Activated T-cell treated with anti-CD3 and anti-CD28 coated beads, Interleukin-2, amount 50 U/mL, for 24 hours (primary cell): ENCODE measurements around the gene TTC8.
A peak's percentile ranks its signal among the peaks of the same experiment; 100 is the strongest.
"Not testable (repeated sequence)": the region's sequence is repeated elsewhere in the genome, so short reads cannot be mapped to it uniquely, and the experiment has no call there.

Source experiments
- DNase-seq: peaks from one replicate; pipeline ENCODE4 v3.0.0-alpha.2; 2020
- H3K27ac Mint-ChIP-seq: 2 replicates; pipeline ENCODE4 v1.8.0; 2020; ENCODE audit warnings: mild to moderate bottlenecking, mixed read lengths
- H3K27me3 Mint-ChIP-seq: 2 replicates; pipeline ENCODE4 v1.8.0; 2020; ENCODE audit warnings: mixed read lengths
- H3K36me3 Mint-ChIP-seq: 2 replicates; pipeline ENCODE4 v1.8.0; 2020; ENCODE audit warnings: low read depth, mixed read lengths
- H3K4me1 Mint-ChIP-seq: 2 replicates; pipeline ENCODE4 v1.8.0; 2020; ENCODE audit warnings: low read depth, mixed read lengths
- H3K4me3 Mint-ChIP-seq: 2 replicates; pipeline ENCODE4 v1.8.0; 2020; ENCODE audit warnings: mild to moderate bottlenecking, moderate library complexity, mixed read lengths
- H3K9me3 Mint-ChIP-seq: 2 replicates; pipeline ENCODE4 v1.8.0; 2020; ENCODE audit warnings: mixed read lengths

The TTC8 gene

DNA sequence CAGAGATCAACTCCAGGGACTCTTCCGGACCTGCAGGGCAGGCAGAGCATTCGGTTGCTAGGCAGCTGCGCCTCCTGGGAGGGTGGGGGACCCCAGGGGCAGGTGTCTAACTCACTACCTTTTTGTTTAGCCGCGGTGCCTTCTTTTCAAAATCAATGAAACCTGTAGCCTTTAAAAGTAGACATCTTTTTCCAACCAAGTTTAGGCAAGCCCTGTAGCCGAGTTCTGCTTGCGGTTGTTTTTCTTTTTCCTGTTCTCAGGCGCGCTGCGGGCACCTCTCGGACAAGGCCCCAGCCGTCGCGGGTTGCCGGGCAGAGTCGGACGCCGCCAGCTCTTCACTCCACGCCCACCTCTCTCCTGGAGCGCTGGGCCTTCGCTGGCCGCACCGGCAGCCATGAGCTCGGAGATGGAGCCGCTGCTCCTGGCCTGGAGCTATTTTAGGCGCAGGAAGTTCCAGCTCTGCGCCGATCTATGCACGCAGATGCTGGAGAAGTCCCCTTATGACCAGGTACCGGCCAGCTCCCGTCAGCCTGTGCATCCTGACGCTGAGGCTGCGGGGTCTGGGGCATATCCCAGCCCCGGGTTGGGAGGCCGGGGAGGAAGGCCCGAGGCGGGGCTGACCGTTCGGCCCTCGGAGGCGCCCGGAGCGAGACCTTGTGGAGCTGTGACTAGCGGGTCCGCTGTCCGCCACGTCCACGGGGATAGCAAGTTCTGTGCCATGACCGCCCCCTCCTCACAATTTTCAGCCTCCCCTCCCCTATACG, at the start of gene TTC8:
Gene TTC8 (plus strand): TSS at position 338 of the 764 bp plus-strand sequence. CDS start 57 bp downstream, at position 395.
- H3K36me3 Mint-ChIP-seq: no peaks in the 10 kb centered on the region
- no peaks in the 10 kb centered on the region for H3K9me3 Mint-ChIP-seq
- peak; percentile 88 for DNase-seq
- peaks cover 10% of the 10 kb centered on the region for H3K4me1 Mint-ChIP-seq
- H3K4me3 Mint-ChIP-seq: peak within 1 kb of the TSS; percentile 78
- H3K27ac Mint-ChIP-seq: peak within 1 kb of the TSS; percentile 99
- H3K27me3 Mint-ChIP-seq: peaks cover 2% of the 10 kb centered on the region

DNA sequence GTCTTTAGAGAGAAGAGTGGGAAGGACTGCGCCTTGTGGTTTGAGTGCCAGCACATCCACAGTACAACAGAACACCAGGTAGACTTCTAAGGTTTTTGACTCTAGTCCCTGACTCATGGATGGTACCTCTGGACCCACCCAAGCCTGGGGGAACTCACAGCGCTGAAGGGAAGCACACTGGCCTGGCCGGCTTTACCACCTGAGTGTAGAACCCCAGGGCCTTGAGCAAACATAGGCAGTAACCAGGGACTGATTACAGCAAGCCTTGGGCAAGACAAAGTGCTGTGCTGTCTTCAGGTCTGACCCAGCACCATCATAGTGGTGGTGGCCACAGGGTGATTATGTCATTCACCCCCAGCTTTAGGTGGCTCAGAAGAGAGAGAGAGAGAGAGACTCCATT, 48.9 kb upstream of the TTC8 start:
- H3K36me3 Mint-ChIP-seq: peaks cover 3% of the 10 kb centered on the region
- no peak for DNase-seq
- no peaks in the 10 kb centered on the region for H3K9me3 Mint-ChIP-seq
- peaks cover 2% of the 10 kb centered on the region for H3K4me1 Mint-ChIP-seq
- no peak overlapping the region for H3K4me3 Mint-ChIP-seq
- no peaks in the 10 kb centered on the region for H3K27me3 Mint-ChIP-seq
- no peak overlapping the region for H3K27ac Mint-ChIP-seq

DNA sequence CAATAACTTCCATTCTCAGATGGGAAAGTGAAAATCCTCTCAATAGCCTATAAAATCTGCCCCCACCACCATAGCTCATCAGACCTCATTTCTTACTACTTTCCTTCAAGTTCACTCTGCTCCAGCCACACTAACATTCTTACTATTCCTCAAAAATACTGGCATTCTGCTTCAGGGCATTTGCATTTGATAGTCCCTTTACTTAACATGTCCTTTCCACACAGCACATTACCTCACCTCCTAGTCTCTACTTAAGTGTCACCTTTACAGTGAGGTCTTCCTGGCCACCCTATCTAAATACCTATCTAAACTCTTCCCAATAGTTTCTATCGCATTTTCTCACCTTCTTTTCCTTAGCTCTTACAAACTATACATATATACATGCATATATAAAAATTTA, 38.5 kb upstream of the TTC8 start:
- H3K9me3 Mint-ChIP-seq: peaks cover 16% of the 10 kb centered on the region
- H3K36me3 Mint-ChIP-seq: peaks cover 16% of the 10 kb centered on the region
- no peak overlapping the region for H3K27ac Mint-ChIP-seq
- H3K4me1 Mint-ChIP-seq: peaks cover 21% of the 10 kb centered on the region
- DNase-seq: no peak
- no peak overlapping the region for H3K4me3 Mint-ChIP-seq
- H3K27me3 Mint-ChIP-seq: no peaks in the 10 kb centered on the region

DNA sequence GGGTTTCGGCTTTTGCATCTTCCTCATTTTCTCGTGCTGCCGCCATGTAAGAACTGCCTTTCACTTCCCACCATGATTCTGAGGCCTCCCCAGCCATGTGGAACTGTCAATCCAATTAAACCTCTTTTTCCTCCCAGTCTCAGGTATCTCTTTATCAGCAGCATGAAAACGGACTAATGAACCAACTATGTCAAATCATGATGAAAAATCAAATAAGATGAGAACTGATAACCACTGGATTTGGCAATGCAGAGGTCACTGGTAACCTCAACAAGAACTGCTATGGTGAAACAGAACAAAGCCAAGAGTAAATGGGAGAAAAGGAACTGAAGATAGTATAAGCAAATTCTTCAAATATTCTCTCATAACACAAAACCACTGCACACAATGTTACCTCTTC, 37.7 kb upstream of the TTC8 start:
- no peak overlapping the region for H3K4me3 Mint-ChIP-seq
- H3K4me1 Mint-ChIP-seq: peaks cover 29% of the 10 kb centered on the region
- no peak for DNase-seq
- no peak overlapping the region for H3K27ac Mint-ChIP-seq
- H3K9me3 Mint-ChIP-seq: peaks cover 15% of the 10 kb centered on the region
- H3K36me3 Mint-ChIP-seq: peaks cover 15% of the 10 kb centered on the region
- no peaks in the 10 kb centered on the region for H3K27me3 Mint-ChIP-seq

DNA sequence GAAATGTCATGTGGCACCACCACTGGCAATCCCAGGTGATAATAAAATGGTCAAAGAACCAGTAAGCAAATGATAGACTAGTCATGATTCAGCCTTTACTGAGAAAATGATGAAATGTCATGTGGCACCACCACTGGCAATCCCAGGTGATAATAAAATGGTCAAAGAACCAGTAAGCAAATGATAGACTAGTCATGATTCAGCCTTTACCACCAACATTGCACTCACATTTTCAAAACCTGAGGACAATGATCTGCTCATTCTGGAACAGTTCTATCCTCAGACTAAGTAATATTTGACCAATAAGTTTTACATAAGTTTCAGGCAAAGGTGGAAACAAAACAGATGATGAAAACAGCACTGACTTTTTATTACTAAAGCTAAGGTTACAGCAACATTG, 34.9 kb upstream of the TTC8 start:
- not testable (repeated sequence) for H3K36me3 Mint-ChIP-seq, H3K27me3 Mint-ChIP-seq, H3K9me3 Mint-ChIP-seq, DNase-seq, H3K4me3 Mint-ChIP-seq
- peak overlapping the region; percentile 84 for H3K27ac Mint-ChIP-seq
- H3K4me1 Mint-ChIP-seq: peaks cover 38% of the 10 kb centered on the region

DNA sequence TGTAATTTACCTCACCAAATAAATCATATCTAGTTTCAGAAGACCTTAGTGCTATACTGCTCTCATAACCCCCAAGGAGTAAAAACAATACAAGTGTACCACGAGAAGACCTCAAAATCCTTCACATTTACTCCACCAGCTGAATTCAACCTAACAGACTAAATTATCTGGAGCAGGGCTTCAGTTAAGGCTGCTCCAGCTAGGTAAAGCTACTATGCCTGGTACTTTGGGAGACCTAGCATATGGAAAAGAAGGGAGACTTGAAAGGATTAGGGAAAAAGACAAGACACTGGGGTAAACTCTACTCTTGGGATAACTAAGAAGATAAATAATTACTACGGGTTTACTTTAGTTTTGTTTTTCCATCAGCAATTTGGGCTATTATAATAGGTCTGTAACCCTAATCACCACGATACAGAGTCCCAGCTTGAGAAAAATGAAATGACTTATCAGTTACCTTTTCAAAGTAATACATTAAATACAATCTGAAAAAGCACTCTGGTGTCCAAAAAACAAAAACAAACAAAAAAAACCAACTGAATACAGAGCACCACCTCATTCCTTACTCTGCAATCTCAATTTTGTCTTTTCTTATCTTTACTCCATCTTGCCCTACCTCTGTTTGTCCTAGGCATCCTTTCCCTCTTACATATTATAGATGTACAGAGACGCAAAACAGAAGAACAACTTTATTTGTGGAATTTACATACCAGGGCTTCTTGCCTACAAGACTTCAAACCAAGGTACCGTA, 33.8 kb upstream of the TTC8 start:
- peak overlapping the region; percentile 87 for H3K4me3 Mint-ChIP-seq
- no peak for DNase-seq
- H3K36me3 Mint-ChIP-seq: peaks cover 6% of the 10 kb centered on the region
- H3K27ac Mint-ChIP-seq: peak overlapping the region; percentile 84
- no peaks in the 10 kb centered on the region for H3K9me3 Mint-ChIP-seq
- no peaks in the 10 kb centered on the region for H3K27me3 Mint-ChIP-seq
- peaks cover 38% of the 10 kb centered on the region for H3K4me1 Mint-ChIP-seq

DNA sequence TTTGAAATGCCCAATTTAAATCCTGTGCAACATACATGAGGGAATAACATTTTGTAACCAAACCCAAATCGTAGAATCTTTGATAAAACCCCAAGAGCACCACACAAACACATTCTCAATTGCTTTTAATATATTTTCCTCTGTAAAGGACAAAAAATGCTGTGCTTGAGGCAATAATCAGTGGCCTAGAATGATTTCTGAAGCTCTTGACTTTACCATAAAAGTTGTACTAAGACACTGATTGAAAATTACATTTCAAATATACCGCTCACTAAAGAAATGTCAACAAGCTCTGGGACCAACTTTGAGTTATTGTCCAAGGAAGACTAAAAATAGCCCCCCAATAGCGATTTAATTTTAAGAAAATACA, 33.2 kb upstream of the TTC8 start:
- H3K27ac Mint-ChIP-seq: no peak overlapping the region
- H3K9me3 Mint-ChIP-seq: no peaks in the 10 kb centered on the region
- H3K4me1 Mint-ChIP-seq: peaks cover 38% of the 10 kb centered on the region
- DNase-seq: no peak
- H3K4me3 Mint-ChIP-seq: peak overlapping the region; percentile 87
- H3K27me3 Mint-ChIP-seq: no peaks in the 10 kb centered on the region
- H3K36me3 Mint-ChIP-seq: peaks cover 6% of the 10 kb centered on the region

DNA sequence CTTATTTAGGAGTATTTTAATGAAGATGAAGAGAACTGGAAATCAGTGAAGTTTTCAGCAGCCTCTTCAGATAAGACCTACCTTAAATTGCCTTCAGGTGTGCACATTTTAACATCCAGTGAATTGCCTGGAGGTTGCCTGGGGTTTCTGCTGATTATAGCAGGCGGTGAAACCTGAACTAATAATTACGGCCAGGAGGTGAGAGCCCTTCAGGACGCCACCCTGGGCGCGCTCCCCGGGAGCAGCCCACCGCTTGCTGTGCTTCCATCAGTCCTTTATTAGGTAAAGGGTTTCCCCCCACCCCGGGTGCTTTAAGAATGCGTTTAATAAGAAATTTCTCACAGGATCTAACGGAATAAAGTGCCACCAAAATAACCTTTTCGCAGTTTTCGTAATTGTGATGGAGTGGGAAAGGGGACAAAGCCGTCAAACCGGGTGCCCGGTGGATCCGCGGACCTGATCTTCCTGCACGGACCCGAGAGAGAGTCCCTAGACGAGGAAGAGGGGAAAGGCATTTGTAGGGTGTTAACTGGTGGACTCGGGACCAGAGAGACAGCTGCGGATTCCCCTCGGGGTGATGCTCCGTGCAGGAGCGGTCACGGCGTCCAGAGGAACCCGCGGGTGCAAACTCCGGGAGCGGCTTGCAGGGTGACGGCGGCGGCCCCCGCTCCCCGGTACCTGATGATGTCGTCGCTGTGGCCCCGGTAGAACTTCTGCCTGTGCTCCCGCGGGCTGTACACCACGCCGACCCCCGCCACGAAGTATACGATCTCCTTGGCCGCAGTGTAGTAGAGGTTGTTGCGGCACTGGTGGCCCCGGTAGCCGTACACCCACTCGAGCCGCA, 32.6 kb upstream of the TTC8 start:
- DNase-seq: no peak
- H3K27ac Mint-ChIP-seq: peak overlapping the region; percentile 86
- peak overlapping the region; percentile 87 for H3K4me3 Mint-ChIP-seq
- peaks cover 38% of the 10 kb centered on the region for H3K4me1 Mint-ChIP-seq
- H3K36me3 Mint-ChIP-seq: peaks cover 6% of the 10 kb centered on the region
- H3K9me3 Mint-ChIP-seq: no peaks in the 10 kb centered on the region
- no peaks in the 10 kb centered on the region for H3K27me3 Mint-ChIP-seq

DNA sequence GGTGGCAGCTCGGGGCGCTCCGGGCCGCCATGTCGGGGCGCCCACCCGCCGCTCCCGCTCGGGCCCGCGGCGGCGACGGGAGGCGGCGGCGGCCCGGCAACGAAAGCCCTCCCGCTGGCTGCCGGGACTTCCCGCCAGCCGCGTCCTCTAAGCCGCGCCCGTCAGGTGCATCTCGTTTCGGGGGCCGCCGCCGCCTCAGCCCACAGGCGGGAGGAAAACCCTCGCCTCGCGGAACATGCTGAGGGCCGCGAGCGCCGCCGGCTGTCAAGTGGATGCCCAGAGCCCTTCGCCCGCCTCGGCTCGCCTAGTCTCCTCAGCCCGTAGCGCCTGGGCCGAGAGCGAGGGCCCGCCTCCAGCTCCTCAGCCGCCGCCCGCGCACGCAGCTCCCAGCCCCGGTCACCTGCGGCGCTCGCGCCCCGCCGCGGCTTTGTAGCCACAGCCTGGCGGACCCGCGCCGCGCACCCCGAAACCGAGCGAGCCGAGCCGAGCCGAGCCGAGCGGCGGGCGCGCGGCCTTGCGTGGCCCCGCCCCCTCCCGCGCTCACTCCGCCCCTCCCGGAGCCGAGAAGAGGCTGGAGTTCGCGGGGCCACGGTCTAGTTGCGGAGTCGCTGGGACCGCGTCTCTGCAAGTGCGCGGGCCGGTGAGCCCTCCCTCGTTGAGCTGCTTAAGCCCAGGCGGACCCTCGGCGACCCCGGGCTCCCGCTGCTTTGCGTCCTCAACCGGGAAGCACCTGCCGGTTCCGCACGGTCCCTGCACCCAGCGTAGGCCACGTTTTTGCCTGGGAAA, 31.8 kb upstream of the TTC8 start, which contains the start of gene EML5:
Gene EML5 (minus strand): TSS at position 481 of the 786 bp plus-strand sequence. CDS start 450 bp downstream, at position 31.
- peak within 1 kb of the TSS; percentile 86 for H3K27ac Mint-ChIP-seq
- H3K36me3 Mint-ChIP-seq: peaks cover 6% of the 10 kb centered on the region
- no peaks in the 10 kb centered on the region for H3K27me3 Mint-ChIP-seq
- H3K4me3 Mint-ChIP-seq: peak within 1 kb of the TSS; percentile 87
- DNase-seq: peak; percentile 90
- no peaks in the 10 kb centered on the region for H3K9me3 Mint-ChIP-seq
- H3K4me1 Mint-ChIP-seq: peaks cover 38% of the 10 kb centered on the region

DNA sequence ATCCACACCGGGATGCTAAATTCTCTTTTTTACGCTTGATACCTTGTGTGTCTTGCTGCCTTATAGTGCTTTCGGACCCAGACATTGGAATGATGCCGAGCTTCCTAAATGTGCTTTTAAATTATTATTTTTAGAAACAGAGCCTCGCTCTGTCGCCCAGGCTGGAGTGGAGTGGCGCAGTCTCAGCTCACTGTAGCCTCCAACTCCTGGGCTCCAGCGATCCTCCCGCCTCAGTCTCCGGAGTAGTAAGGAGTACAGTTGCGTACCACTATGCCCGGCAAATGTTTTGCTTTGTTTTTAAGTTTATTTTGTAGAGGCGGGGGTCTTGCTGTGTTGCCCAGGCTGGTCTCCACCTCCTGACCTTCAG, 31.2 kb upstream of the TTC8 start:
- Mint-ChIP-seq H3K27ac (peak overlapping the region; percentile 82), H3K36me3 (peaks cover 6% of the 10 kb centered on the region), H3K9me3 (no peaks in the 10 kb centered on the region), H3K4me3 (peak overlapping the region; percentile 81), H3K4me1 (peaks cover 38% of the 10 kb centered on the region), H3K27me3 (peaks cover 3% of the 10 kb centered on the region)
- no peak for DNase-seq

DNA sequence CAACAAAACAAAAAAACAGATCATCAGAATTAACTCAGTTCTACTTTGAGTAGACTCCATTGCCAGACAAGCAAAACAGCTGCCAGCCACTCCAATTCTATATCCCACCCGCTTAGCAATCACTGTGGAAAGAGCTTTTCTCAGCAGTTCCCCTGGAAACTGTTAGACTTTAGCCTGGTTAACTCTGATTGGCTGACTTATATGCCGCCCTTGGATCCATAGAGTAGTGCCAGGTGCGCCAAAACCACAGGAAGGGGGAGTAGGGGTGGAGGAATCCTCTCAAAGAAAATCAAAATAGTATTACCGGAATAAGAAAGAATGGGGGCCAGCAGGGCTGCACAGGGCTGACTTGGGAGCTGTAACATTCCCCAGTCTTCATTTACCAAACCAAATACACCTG, 26.3 kb upstream of the TTC8 start:
- Mint-ChIP-seq H3K4me3 (no peak overlapping the region), H3K27ac (no peak overlapping the region), H3K27me3 (peaks cover 30% of the 10 kb centered on the region), H3K36me3 (no peaks in the 10 kb centered on the region), H3K9me3 (no peaks in the 10 kb centered on the region), H3K4me1 (peaks cover 5% of the 10 kb centered on the region)
- DNase-seq: no peak

DNA sequence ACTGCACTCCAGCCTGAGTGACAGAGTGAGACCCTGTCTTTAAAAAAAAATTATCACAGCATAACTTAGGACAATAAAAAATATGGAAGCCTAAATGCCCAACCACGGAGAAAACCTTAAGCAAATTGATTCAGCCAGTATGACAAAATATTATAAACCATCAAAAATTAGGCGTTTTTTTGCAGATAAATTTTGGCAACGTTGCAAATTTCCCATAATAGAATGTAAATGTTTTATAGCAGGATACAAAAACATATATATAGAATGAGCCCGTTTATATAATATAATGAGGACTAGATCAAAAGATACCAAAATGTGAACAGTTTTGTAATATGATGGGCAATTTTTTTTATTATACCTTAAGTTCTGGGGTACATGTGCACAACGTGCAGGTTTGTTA, 24.9 kb upstream of the TTC8 start:
- H3K4me3 Mint-ChIP-seq: no peak overlapping the region
- peaks cover 41% of the 10 kb centered on the region for H3K27me3 Mint-ChIP-seq
- no peaks in the 10 kb centered on the region for H3K36me3 Mint-ChIP-seq
- no peak overlapping the region for H3K27ac Mint-ChIP-seq
- H3K4me1 Mint-ChIP-seq: no peaks in the 10 kb centered on the region
- no peak for DNase-seq
- no peaks in the 10 kb centered on the region for H3K9me3 Mint-ChIP-seq

DNA sequence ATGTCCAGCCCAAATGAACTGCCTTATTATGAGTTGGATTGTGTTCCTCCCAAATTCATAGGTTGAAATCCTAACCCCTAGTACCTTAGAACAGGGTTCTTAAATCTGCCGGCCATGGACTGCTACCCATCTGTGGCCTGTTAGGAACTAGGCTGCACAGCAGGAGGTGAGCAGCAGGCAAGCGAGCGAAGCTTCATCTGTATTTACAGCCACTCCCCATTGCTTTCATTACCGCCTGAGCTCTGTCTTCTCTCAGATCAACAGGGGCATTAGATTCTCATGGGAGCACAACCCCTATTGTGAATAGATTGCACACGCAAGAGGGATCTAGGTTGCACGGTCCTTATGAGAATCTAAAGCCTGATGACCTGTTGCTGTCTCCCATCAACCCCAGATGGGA, 21.9 kb upstream of the TTC8 start:
- peaks cover 59% of the 10 kb centered on the region for H3K27me3 Mint-ChIP-seq

DNA sequence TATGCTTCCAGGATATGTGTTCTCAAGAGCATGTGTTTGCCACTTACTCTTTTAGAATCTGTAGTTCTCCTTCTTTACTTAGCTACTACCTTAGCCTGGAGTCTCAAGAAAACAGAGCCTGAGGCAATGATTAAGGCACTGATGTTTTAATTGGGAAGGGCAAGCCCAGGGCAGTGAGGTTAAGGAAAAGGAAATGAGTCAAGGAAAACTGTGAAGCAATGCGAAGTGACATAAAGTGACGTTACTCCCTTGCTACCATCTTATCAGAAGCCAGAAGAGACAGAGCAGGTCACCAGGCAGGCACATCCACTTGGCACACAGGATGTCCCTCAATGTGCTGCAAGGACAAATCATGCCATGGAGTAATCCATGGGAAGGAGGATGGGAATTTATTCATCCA, 20.4 kb upstream of the TTC8 start:
- Mint-ChIP-seq H3K4me3 (no peak overlapping the region), H3K9me3 (peaks cover 3% of the 10 kb centered on the region), H3K27ac (no peak overlapping the region), H3K36me3 (no peaks in the 10 kb centered on the region), H3K27me3 (peaks cover 55% of the 10 kb centered on the region), H3K4me1 (no peaks in the 10 kb centered on the region)
- DNase-seq: no peak

More for the DNA sequence above, 21.9 kb upstream of the TTC8 start:
- H3K36me3 Mint-ChIP-seq: no peaks in the 10 kb centered on the region
- H3K4me1 Mint-ChIP-seq: no peaks in the 10 kb centered on the region
- no peaks in the 10 kb centered on the region for H3K9me3 Mint-ChIP-seq
- no peak overlapping the region for H3K4me3 Mint-ChIP-seq
- no peak for DNase-seq
- H3K27ac Mint-ChIP-seq: no peak overlapping the region
